HCT116 (cell line): ENCODE results near the gene ALDH1L1. TPM values are rescaled to one million over a fixed set of nuclear protein-coding genes. Genes with fewer than 3 reads are reported as not detected.

Experiments used
- ATAC-seq: fragments of 200-7000 bp; cut with Tn5 transposase; 2 replicates; pipeline ENCODE4 v1.9.1; 2020; ENCODE audit warnings: mild to moderate bottlenecking, moderate library complexity
- BruUV-seq: library from RNA; stranded (reverse); fragments of 400-500 nt; replicated peaks from 2 replicates; lab custom pipeline; 2021; lab: Mats Ljungman, UMichigan
- CTCF ChIA-PET: fragments of 300-600 bp; sonication (Branson Sonifier 250); formaldehyde crosslinking; loops from one replicate; lab custom pipeline; 2021; ENCODE audit warnings: antibody characterized with exemption; lab: Charles Lee
- POLR2A ChIA-PET: fragments of 300-600, 350-600 bp; sonication (Branson Sonifier 250); formaldehyde crosslinking; loops from one replicate; lab custom pipeline; 2021; ENCODE audit warnings: antibody characterized with exemption; lab: Charles Lee
- RAD21 ChIA-PET, 2 experiments: fragments of 300-600 bp; sonication (Branson Sonifier 250); formaldehyde crosslinking; loops; one replicate each; lab custom pipeline; 2023; ENCODE audit warnings: low total read pairs in 2 of 2; ENCODE audit not compliant: uncharacterized antibody in 2 of 2, unreplicated experiment in 2 of 2, low non-redundant PET in 1 of 2; lab: Charles Lee
- DNase-seq: peaks from one replicate; pipeline ENCODE4 v3.0.0-alpha.2; 2010; ENCODE audit warnings: low read depth, low spot score
- H2AFZ ChIP-seq: fragments of 200-600 bp; shearing (Covaris generic), sonication (generic); 2 replicates; pipeline ENCODE4 v1.6.1; 2017; ENCODE audit warnings: low read depth, mixed run types, mixed read lengths, antibody characterized with exemption, low read length; ENCODE audit not compliant: poor library complexity, severe bottlenecking
- H3K27ac ChIP-seq: 2 replicates; pipeline ENCODE4 v1.5.1; 2012; ENCODE audit warnings: low read depth, low read length
- H3K27me3 ChIP-seq: fragments of 200-600 bp; sonication (generic); 2 replicates; pipeline ENCODE4 v1.6.1; 2016; ENCODE audit warnings: mixed run types, low read length, mixed read lengths; ENCODE audit not compliant: insufficient read depth
- H3K36me3 ChIP-seq, 2 experiments: fragments of 200-500 bp in 1 of 2; fragments of 200-600 bp in 1 of 2; sonication (Bioruptor generic) in 1 of 2; sonication (generic) in 1 of 2; 2 replicates each; pipeline versions ENCODE4 v1.5.1 to v1.6.1; 2014 to 2016; ENCODE audit warnings: low read length in 2 of 2, inconsistent platforms in 1 of 2, mixed read lengths in 1 of 2, mixed run types in 1 of 2; ENCODE audit not compliant: insufficient read depth in 2 of 2, control insufficient read depth in 1 of 2
- H3K4me1 ChIP-seq, 2 experiments: fragments of 200-600 bp in 1 of 2; sonication (generic) in 1 of 2; 2 replicates each; pipeline versions ENCODE4 v1.5.1 to v1.6.1; 2012 to 2017; ENCODE audit warnings: low read length in 2 of 2, inconsistent platforms in 1 of 2, mild to moderate bottlenecking in 1 of 2, mixed read lengths in 1 of 2, mixed run types in 1 of 2, moderate library complexity in 1 of 2; ENCODE audit not compliant: insufficient read depth in 2 of 2, control insufficient read depth in 1 of 2
- H3K4me2 ChIP-seq: fragments of 200-600 bp; sonication (generic); 2 replicates; pipeline ENCODE4 v1.6.1; 2017; ENCODE audit warnings: mixed run types, low read length, mixed read lengths
- H3K4me3 ChIP-seq, 2 experiments: fragments of 200-600 bp in 1 of 2; sonication (generic) in 1 of 2; replicated peaks in 1 of 2; 2 replicates each; pipeline ENCODE4 v1.5.1; 2011 to 2016; ENCODE audit warnings: low read length in 2 of 2, control low read depth in 1 of 2, low read depth in 1 of 2, mild to moderate bottlenecking in 1 of 2, mixed read lengths in 1 of 2, mixed run types in 1 of 2
- H3K79me2 ChIP-seq: fragments of 200-600 bp; sonication (generic); 2 replicates; pipeline ENCODE4 v1.6.1; 2017; ENCODE audit warnings: mild to moderate bottlenecking, mixed run types, low read length, moderate library complexity, mixed read lengths; ENCODE audit not compliant: insufficient read depth
- H3K9ac ChIP-seq: fragments of 200-600 bp; sonication (generic); 2 replicates; pipeline ENCODE4 v1.6.1; 2016; ENCODE audit warnings: low read length, mixed read lengths
- H3K9me2 ChIP-seq: fragments of 200-600 bp; sonication (generic), shearing (Covaris generic); 2 replicates; pipeline ENCODE4 v1.6.1; 2017; ENCODE audit warnings: mixed run types, mild to moderate bottlenecking, moderate library complexity; ENCODE audit not compliant: insufficient read depth
- H3K9me3 ChIP-seq, 2 experiments: fragments of 200-500 bp in 1 of 2; fragments of 200-600 bp in 1 of 2; sonication (Bioruptor generic) in 1 of 2; sonication (generic) in 1 of 2; 2 replicates each; pipeline ENCODE4 v1.6.1; 2014 to 2017; ENCODE audit warnings: low read length in 2 of 2, mixed read lengths in 2 of 2, inconsistent platforms in 1 of 2, low read depth in 1 of 2, mild to moderate bottlenecking in 1 of 2, mixed run types in 1 of 2, moderate library complexity in 1 of 2; ENCODE audit not compliant: control insufficient read depth in 1 of 2, insufficient read depth in 1 of 2
- H4K20me1 ChIP-seq: fragments of 200-600 bp; sonication (generic), shearing (Covaris generic); 2 replicates; pipeline ENCODE4 v1.6.1; 2017; ENCODE audit warnings: mixed run types, mild to moderate bottlenecking, moderate library complexity; ENCODE audit not compliant: insufficient read depth
- CBX3 ChIP-seq: IDR thresholded peaks from 2 replicates; pipeline ENCODE4 v1.6.1; 2012; ENCODE audit warnings: low read depth
- ELF1 ChIP-seq: IDR thresholded peaks from 2 replicates; pipeline ENCODE4 v1.6.1; 2012; ENCODE audit warnings: low read depth, borderline replicate concordance
- EZH2 ChIP-seq: fragments of 200-600 bp; sonication (generic); IDR thresholded peaks from 2 replicates; pipeline ENCODE4 v1.6.1; 2017; ENCODE audit warnings: antibody characterized with exemption, mixed run types
- RAD21 ChIP-seq: IDR thresholded peaks from 2 replicates; pipeline ENCODE4 v1.6.1; 2012; ENCODE audit warnings: low read depth, mild to moderate bottlenecking
- SIN3A ChIP-seq: IDR thresholded peaks from 2 replicates; pipeline ENCODE4 v1.6.1; 2012; ENCODE audit warnings: low read depth
- SRF ChIP-seq: IDR thresholded peaks from 2 replicates; pipeline ENCODE4 v1.6.1; 2012; ENCODE audit warnings: low read depth
- ZBTB33 ChIP-seq: IDR thresholded peaks from 2 replicates; pipeline ENCODE4 v1.6.1; 2011; ENCODE audit warnings: mild to moderate bottlenecking, low read length, moderate library complexity; ENCODE audit not compliant: insufficient replicate concordance; ENCODE audit errors: extremely low read depth
- ZNF274 ChIP-seq: fragments of 200-500 bp; sonication (Bioruptor generic); IDR thresholded peaks from 2 replicates; pipeline ENCODE4 v1.6.1; 2014; ENCODE audit warnings: mild to moderate bottlenecking, low read depth, low read length, inconsistent platforms
- intact Hi-C: fragments of 100-400 bp; cut with micrococcal nuclease; formaldehyde crosslinking; loops from 2 replicates; pipeline ENCODE4 v1.10.0; 2022
- total RNA-seq: library from RNA; stranded (reverse); gene quantifications from one replicate; pipeline ENCODE4 v1.2.1, GENCODE V29; 2021; ENCODE audit not compliant: unreplicated experiment
- TF ChIP-seq, protein P1 (sequence below), 3 experiments: fragments of 200-600 bp in 1 of 3; sonication (generic) in 1 of 3; IDR thresholded peaks in 2 of 3; conservative IDR thresholded peaks in 1 of 3; 2 replicates each; pipeline ENCODE4 v1.5.1; 2012 to 2017; ENCODE audit warnings: low read depth in 2 of 3, low read length in 2 of 3, antibody characterized with exemption in 1 of 3, borderline replicate concordance in 1 of 3, control low read depth in 1 of 3, mild to moderate bottlenecking in 1 of 3, mixed read lengths in 1 of 3, mixed run types in 1 of 3, moderate library complexity in 1 of 3; ENCODE audit not compliant: insufficient read depth in 1 of 3

Gene ALDH1L1
- total RNA-seq, 1 experiment from 2014 or later = 0.81 TPM

DNA sequence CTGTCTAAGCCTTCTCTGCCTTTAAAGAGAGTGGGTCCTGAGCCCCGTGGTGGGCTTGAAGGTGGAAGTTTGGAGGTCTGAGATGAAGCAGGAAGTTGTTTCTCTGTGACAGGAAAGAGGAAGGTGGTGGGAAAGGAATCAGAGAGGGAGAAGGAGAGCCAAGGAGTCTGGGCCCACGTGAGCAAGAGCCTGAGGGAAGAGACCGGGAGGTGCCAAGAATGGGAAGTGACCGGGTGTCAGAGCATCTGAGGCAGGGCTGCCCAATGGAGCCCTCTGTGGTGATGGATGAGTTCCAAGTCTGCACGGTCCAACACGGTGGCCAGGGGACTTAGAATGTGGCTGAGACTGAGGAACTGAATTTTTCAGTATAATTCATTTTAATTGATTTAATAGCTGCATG is 24.6 kb downstream of the ALDH1L1 start:
- Histone ChIP-seq H3K27ac (no peak overlapping the region), H2AFZ (no peak overlapping the region), H3K27me3 (no peaks in the 10 kb centered on the region), H3K9me2 (no peaks in the 10 kb centered on the region), H4K20me1 (no peaks in the 10 kb centered on the region), H3K9me3 (no peaks in the 10 kb centered on the region), H3K4me3 (no peak overlapping the region), H3K36me3 (no peaks in the 10 kb centered on the region), H3K4me1 (no peaks in the 10 kb centered on the region), H3K9ac (no peak overlapping the region), H3K4me2 (no peak overlapping the region), H3K79me2 (no peaks in the 10 kb centered on the region)
- ChIA-PET POLR2A (no interaction called here), CTCF (interaction anchor here (0.7 kb wide), 1 partner anchor 22 kb away, joined by 3 read pairs; no protein-coding TSS in a partner anchor), RAD21 (no interaction called here)
- TF ChIP-seq SRF = no peak
- TF ChIP-seq ZNF274 = no peak
- no peak for TF ChIP-seq SIN3A
- no peak for TF ChIP-seq CBX3
- TF ChIP-seq RAD21 = no peak
- TF ChIP-seq ZBTB33 = no peak
- TF ChIP-seq ELF1 = no peak
- no peak for TF ChIP-seq EZH2
- TF ChIP-seq, protein P1, sequence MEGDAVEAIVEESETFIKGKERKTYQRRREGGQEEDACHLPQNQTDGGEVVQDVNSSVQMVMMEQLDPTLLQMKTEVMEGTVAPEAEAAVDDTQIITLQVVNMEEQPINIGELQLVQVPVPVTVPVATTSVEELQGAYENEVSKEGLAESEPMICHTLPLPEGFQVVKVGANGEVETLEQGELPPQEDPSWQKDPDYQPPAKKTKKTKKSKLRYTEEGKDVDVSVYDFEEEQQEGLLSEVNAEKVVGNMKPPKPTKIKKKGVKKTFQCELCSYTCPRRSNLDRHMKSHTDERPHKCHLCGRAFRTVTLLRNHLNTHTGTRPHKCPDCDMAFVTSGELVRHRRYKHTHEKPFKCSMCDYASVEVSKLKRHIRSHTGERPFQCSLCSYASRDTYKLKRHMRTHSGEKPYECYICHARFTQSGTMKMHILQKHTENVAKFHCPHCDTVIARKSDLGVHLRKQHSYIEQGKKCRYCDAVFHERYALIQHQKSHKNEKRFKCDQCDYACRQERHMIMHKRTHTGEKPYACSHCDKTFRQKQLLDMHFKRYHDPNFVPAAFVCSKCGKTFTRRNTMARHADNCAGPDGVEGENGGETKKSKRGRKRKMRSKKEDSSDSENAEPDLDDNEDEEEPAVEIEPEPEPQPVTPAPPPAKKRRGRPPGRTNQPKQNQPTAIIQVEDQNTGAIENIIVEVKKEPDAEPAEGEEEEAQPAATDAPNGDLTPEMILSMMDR (IDR thresholded peaks at IDR 0.05 in 2 of 3, conservative IDR thresholded peaks at IDR 0.05 in 1 of 3; ENCODE audit: borderline replicate concordance in 1 of 3, insufficient read depth in 1 of 3, low read depth in 2 of 3, low read length in 2 of 3) = no peak
- intact Hi-C loops = no loop called here
- DNase-seq = no peak
- BruUV-seq = no TSS peak
- no peak for ATAC-seq
